GM12878 (cell line): ENCODE results near the gene OSM. TPM values are rescaled to one million over a fixed set of nuclear protein-coding genes. Genes with fewer than 3 reads are reported as not detected.

Experiments used
- BHLHE40 ChIP-seq, 2 experiments: fragments of 450-650 bp in 1 of 2; IDR thresholded peaks; 2 replicates each; pipeline ENCODE4 v1.6.1; 2011 to 2017; ENCODE audit warnings: low read depth in 2 of 2, borderline replicate concordance in 1 of 2, improper control_type of control experiment in 1 of 2, low read length in 1 of 2, mild to moderate bottlenecking in 1 of 2
- FOS ChIP-seq: IDR thresholded peaks from 3 replicates; pipeline ENCODE4 v1.6.1; 2011; ENCODE audit warnings: borderline replicate concordance; ENCODE audit not compliant: insufficient read length; ENCODE audit errors: extremely low read depth
- HDAC6 ChIP-seq: fragments of 200-600 bp; sonication (generic); IDR thresholded peaks from one replicate; pipeline ENCODE4 v1.8.0; 2017; ENCODE audit warnings: antibody characterized with exemption; ENCODE audit not compliant: unreplicated experiment
- JUND ChIP-seq: IDR thresholded peaks from 2 replicates; pipeline ENCODE4 v1.6.1; 2012; ENCODE audit warnings: low read depth, mild to moderate bottlenecking, low read length, improper control_type of control experiment, moderate library complexity
- MTA3 ChIP-seq: IDR thresholded peaks from 2 replicates; pipeline ENCODE4 v1.6.1; 2012; ENCODE audit warnings: low read length, inconsistent platforms, borderline replicate concordance
- NR2F1 ChIP-seq: fragments of 450-650 bp; conservative IDR thresholded peaks from 2 replicates; pipeline ENCODE4 v1.6.1; 2017; ENCODE audit warnings: mild to moderate bottlenecking
- POLR2AphosphoS2 ChIP-seq: IDR thresholded peaks from 2 replicates; pipeline ENCODE4 v1.6.1; 2011; ENCODE audit warnings: low read depth, mild to moderate bottlenecking, low read length, improper control_type of control experiment, moderate library complexity
- POU2F2 ChIP-seq: IDR thresholded peaks from 3 replicates; pipeline ENCODE4 v1.6.1; 2011; ENCODE audit warnings: low read depth, mild to moderate bottlenecking, low read length, borderline replicate concordance
- RAD21 ChIP-seq: IDR thresholded peaks from 2 replicates; pipeline ENCODE4 v1.6.1; 2011; ENCODE audit warnings: mild to moderate bottlenecking, low read depth, low read length, moderate library complexity; ENCODE audit not compliant: insufficient read depth
- RELA ChIP-seq: fragments of 450-650 bp; IDR thresholded peaks from 2 replicates; pipeline ENCODE4 v1.8.0; 2014; ENCODE audit warnings: borderline replicate concordance; ENCODE audit not compliant: partially characterized antibody
- SIX5 ChIP-seq: IDR thresholded peaks from 2 replicates; pipeline ENCODE4 v1.6.1; 2011; ENCODE audit warnings: mild to moderate bottlenecking, low read depth, low read length, moderate library complexity; ENCODE audit not compliant: severe bottlenecking
- SMARCA5 ChIP-seq: fragments of 450-650 bp; IDR thresholded peaks from 2 replicates; pipeline ENCODE4 v1.6.1; 2017; ENCODE audit warnings: mild to moderate bottlenecking
- SMC3 ChIP-seq: IDR thresholded peaks from 2 replicates; pipeline ENCODE4 v1.6.1; 2011; ENCODE audit warnings: low read length, improper control_type of control experiment, borderline replicate concordance
- ZNF217 ChIP-seq: fragments of 450-650 bp; IDR thresholded peaks from 2 replicates; pipeline ENCODE4 v1.6.1; 2017; ENCODE audit warnings: antibody characterized with exemption, mild to moderate bottlenecking
- polyA plus RNA-seq, 11 experiments: library from polyadenylated mRNA; depleted of rRNA in 4 of 11; unstranded in 6 of 11; stranded (reverse) in 5 of 11; fragments of >200 nt; fragmentation: Nextera tagmentation in 4 of 11; fragmentation: Illumina TruSeq in 1 of 11; extraction: Ambion mirVana in 4 of 11; extraction: Trizol in 1 of 11; gene quantifications; 1 replicate in 1 of 11; 2 replicates in 10 of 11; pipeline versions ENCODE4 v1.2.1 to v1.2.3, GENCODE V29; 2011 to 2016; ENCODE audit warnings: inconsistent platforms in 2 of 11, missing spikeins in 2 of 11, low read depth in 1 of 11
- total RNA-seq, 4 experiments: library from RNA; depleted of rRNA in 3 of 4; stranded (reverse); fragments of >200 nt in 3 of 4; fragmentation: Illumina TruSeq in 1 of 4; extraction: Trizol in 1 of 4; gene quantifications; 2 replicates each; pipeline versions ENCODE4 v1.2.1 to v1.2.3, GENCODE V29; 2013 to 2021
- TF ChIP-seq, protein P1 (sequence below): fragments of 450-650 bp; IDR thresholded peaks from 2 replicates; pipeline ENCODE4 v1.6.1; 2017; ENCODE audit warnings: low read depth, mild to moderate bottlenecking, moderate library complexity
- TF ChIP-seq, protein P2 (sequence below): fragments of 450-650 bp; IDR thresholded peaks from 2 replicates; pipeline ENCODE4 v1.6.1; 2017; ENCODE audit warnings: mild to moderate bottlenecking, moderate library complexity
- TF ChIP-seq, protein P3 (sequence below): fragments of 450-650 bp; IDR thresholded peaks from 2 replicates; pipeline ENCODE4 v1.6.1; 2018; ENCODE audit warnings: mild to moderate bottlenecking, low read depth, moderate library complexity; ENCODE audit not compliant: partially characterized antibody
- TF ChIP-seq, protein P4 (sequence below): fragments of 450-650 bp; IDR thresholded peaks from 2 replicates; pipeline ENCODE4 v1.6.1; 2018; ENCODE audit warnings: borderline replicate concordance, mild to moderate bottlenecking; ENCODE audit not compliant: partially characterized antibody

The OSM gene
- total and polyA plus RNA-seq, 10 of the 15 experiments (the other 5 are each of a cell fraction or from before 2014, with no cell fraction given): 0.06 to 1.4 (median 0.59) TPM

DNA sequence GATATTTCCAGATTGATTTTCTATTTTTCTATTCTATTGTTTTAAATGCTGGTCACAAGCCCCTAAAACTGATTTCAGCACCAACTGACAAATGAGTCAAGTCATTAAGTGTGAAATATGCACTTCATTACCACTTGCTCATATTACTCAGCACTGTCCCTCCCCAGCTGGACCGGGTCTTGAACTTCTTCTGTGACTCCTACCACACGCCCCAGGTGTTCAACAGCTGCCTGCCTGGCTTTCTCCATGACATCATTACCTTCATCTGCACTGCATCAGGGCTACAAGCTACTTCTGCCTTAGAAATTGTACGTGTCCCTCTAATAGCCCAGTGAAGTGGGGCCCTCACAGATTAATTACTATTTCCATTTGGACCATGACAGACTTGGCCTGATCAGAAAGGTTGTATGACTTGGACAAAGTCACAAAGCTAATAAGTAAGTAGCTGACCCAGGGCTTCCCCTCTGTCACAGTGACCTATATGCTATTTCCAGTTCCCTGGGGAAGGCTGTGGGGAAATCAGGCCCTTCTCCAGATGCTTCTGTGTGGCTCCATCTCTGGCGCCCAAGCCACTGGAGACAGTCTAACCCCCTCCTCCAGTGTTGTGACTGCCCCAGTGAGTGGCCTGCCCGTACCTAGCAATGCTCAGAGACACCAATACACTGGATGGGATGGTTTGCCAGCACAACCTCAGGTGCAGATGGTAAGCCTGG is 42.0 kb upstream of the OSM start (continued):
- TF ChIP-seq, protein P1, sequence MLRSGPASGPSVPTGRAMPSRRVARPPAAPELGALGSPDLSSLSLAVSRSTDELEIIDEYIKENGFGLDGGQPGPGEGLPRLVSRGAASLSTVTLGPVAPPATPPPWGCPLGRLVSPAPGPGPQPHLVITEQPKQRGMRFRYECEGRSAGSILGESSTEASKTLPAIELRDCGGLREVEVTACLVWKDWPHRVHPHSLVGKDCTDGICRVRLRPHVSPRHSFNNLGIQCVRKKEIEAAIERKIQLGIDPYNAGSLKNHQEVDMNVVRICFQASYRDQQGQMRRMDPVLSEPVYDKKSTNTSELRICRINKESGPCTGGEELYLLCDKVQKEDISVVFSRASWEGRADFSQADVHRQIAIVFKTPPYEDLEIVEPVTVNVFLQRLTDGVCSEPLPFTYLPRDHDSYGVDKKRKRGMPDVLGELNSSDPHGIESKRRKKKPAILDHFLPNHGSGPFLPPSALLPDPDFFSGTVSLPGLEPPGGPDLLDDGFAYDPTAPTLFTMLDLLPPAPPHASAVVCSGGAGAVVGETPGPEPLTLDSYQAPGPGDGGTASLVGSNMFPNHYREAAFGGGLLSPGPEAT: no peak; the same call in 1 of the 2 replicates
- TF ChIP-seq NR2F1 (peak; percentile 92), RELA (no peak), POU2F2 (no peak), MTA3 (no peak), POLR2AphosphoS2 (no peak), HDAC6 (no peak), JUND (0 out of 2 replicates have a peak, but pooled peaks have one; percentile 15), SMC3 (no peak), FOS (no peak), SMARCA5 (no peak), ZNF217 (no peak), SIX5 (no peak), RAD21 (no peak), BHLHE40 (IDR thresholded peaks at IDR 0.05; ENCODE audit: borderline replicate concordance in 1 of 2, low read depth in 2 of 2, low read length in 1 of 2) (0 out of 4 replicates have a peak, but pooled peaks of 1 of the 2 experiments have one; percentile 24)
- TF ChIP-seq, protein P2, sequence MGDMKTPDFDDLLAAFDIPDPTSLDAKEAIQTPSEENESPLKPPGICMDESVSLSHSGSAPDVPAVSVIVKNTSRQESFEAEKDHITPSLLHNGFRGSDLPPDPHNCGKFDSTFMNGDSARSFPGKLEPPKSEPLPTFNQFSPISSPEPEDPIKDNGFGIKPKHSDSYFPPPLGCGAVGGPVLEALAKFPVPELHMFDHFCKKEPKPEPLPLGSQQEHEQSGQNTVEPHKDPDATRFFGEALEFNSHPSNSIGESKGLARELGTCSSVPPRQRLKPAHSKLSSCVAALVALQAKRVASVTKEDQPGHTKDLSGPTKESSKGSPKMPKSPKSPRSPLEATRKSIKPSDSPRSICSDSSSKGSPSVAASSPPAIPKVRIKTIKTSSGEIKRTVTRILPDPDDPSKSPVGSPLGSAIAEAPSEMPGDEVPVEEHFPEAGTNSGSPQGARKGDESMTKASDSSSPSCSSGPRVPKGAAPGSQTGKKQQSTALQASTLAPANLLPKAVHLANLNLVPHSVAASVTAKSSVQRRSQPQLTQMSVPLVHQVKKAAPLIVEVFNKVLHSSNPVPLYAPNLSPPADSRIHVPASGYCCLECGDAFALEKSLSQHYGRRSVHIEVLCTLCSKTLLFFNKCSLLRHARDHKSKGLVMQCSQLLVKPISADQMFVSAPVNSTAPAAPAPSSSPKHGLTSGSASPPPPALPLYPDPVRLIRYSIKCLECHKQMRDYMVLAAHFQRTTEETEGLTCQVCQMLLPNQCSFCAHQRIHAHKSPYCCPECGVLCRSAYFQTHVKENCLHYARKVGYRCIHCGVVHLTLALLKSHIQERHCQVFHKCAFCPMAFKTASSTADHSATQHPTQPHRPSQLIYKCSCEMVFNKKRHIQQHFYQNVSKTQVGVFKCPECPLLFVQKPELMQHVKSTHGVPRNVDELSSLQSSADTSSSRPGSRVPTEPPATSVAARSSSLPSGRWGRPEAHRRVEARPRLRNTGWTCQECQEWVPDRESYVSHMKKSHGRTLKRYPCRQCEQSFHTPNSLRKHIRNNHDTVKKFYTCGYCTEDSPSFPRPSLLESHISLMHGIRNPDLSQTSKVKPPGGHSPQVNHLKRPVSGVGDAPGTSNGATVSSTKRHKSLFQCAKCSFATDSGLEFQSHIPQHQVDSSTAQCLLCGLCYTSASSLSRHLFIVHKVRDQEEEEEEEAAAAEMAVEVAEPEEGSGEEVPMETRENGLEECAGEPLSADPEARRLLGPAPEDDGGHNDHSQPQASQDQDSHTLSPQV: no peak
- TF ChIP-seq, protein P3, sequence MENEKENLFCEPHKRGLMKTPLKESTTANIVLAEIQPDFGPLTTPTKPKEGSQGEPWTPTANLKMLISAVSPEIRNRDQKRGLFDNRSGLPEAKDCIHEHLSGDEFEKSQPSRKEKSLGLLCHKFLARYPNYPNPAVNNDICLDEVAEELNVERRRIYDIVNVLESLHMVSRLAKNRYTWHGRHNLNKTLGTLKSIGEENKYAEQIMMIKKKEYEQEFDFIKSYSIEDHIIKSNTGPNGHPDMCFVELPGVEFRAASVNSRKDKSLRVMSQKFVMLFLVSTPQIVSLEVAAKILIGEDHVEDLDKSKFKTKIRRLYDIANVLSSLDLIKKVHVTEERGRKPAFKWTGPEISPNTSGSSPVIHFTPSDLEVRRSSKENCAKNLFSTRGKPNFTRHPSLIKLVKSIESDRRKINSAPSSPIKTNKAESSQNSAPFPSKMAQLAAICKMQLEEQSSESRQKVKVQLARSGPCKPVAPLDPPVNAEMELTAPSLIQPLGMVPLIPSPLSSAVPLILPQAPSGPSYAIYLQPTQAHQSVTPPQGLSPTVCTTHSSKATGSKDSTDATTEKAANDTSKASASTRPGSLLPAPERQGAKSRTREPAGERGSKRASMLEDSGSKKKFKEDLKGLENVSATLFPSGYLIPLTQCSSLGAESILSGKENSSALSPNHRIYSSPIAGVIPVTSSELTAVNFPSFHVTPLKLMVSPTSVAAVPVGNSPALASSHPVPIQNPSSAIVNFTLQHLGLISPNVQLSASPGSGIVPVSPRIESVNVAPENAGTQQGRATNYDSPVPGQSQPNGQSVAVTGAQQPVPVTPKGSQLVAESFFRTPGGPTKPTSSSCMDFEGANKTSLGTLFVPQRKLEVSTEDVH: no peak
- TF ChIP-seq, protein P4, sequence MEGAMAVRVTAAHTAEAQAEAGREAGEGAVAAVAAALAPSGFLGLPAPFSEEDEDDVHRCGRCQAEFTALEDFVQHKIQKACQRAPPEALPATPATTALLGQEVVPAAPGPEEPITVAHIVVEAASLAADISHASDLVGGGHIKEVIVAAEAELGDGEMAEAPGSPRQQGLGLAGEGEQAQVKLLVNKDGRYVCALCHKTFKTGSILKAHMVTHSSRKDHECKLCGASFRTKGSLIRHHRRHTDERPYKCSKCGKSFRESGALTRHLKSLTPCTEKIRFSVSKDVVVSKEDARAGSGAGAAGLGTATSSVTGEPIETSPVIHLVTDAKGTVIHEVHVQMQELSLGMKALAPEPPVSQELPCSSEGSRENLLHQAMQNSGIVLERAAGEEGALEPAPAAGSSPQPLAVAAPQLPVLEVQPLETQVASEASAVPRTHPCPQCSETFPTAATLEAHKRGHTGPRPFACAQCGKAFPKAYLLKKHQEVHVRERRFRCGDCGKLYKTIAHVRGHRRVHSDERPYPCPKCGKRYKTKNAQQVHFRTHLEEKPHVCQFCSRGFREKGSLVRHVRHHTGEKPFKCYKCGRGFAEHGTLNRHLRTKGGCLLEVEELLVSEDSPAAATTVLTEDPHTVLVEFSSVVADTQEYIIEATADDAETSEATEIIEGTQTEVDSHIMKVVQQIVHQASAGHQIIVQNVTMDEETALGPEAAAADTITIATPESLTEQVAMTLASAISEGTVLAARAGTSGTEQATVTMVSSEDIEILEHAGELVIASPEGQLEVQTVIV: no peak
